B cell (primary cell): Measurements from ENCODE around the gene SLC4A5. TPM values are rescaled to one million over a fixed set of nuclear protein-coding genes. Genes with fewer than 3 reads are reported as not detected.

Source experiments
- ATAC-seq: fragments of 200-7000 bp; cut with Tn5 transposase; one replicate; pipeline ENCODE4 v1.10.0; 2021; ENCODE audit warnings: low read depth, mild to moderate bottlenecking, moderate number of reproducible peaks, moderate library complexity
- CTCF ChIA-PET: fragments of 350-600 bp; sonication (Branson Sonifier 250); formaldehyde crosslinking; loops from one replicate; lab custom pipeline; 2021; ENCODE audit warnings: antibody characterized with exemption, inconsistent platforms; lab: Charles Lee
- POLR2A ChIA-PET: fragments of 350-600 bp; sonication (Branson Sonifier 250); formaldehyde crosslinking; loops from one replicate; lab custom pipeline; 2021; ENCODE audit warnings: antibody characterized with exemption; lab: Charles Lee
- DNase-seq: peaks from one replicate; pipeline ENCODE4 v3.0.0; 2013
- H2AFZ ChIP-seq: 2 replicates; pipeline ENCODE4 v1.6.1; 2012; ENCODE audit warnings: mild to moderate bottlenecking, low read depth, low read length; ENCODE audit not compliant: insufficient read depth, poor library complexity, severe bottlenecking
- H3K27ac ChIP-seq, 2 donors: 1 replicate in 1 of 2; 2 replicates in 1 of 2; pipeline ENCODE4 v1.5.1; 2012 to 2013; ENCODE audit warnings: low read length in 2 of 2, mild to moderate bottlenecking in 2 of 2, moderate library complexity in 1 of 2
- H3K27me3 ChIP-seq, 4 experiments: fragments of 200-600 bp in 1 of 4; sonication (generic) in 1 of 4; replicated peaks in 1 of 4; 1 replicate in 2 of 4; 2 replicates in 2 of 4; pipeline versions ENCODE4 v1.6.1 to v1.7.0; 2013 to 2016; ENCODE audit warnings: low read length in 3 of 4, mild to moderate bottlenecking in 2 of 4, mixed read lengths in 1 of 4, moderate library complexity in 1 of 4; ENCODE audit not compliant: insufficient read depth in 4 of 4, control insufficient read depth in 3 of 4; ENCODE audit errors: control extremely low read depth in 1 of 4
- H3K36me3 ChIP-seq, 2 experiments: replicated peaks in 1 of 2; 1 replicate in 1 of 2; 2 replicates in 1 of 2; pipeline versions ENCODE4 v1.6.1 to v1.7.1; 2013; ENCODE audit warnings: low read length in 1 of 2; ENCODE audit not compliant: insufficient read depth in 2 of 2, control insufficient read depth in 1 of 2; ENCODE audit errors: control extremely low read depth in 1 of 2, extremely low read depth in 1 of 2
- H3K4me1 ChIP-seq, 2 donors: fragments of 200-600 bp in 1 of 2; sonication (generic) in 1 of 2; 1 replicate in 1 of 2; 2 replicates in 1 of 2; pipeline versions ENCODE4 v1.5.1 to v1.6.1; 2013 to 2017; ENCODE audit warnings: low read length in 2 of 2; ENCODE audit not compliant: control insufficient read depth in 2 of 2, insufficient read depth in 2 of 2
- H3K4me2 ChIP-seq: replicated peaks from 2 replicates; pipeline ENCODE3; 2012; ENCODE audit warnings: mild to moderate bottlenecking, low read depth, low read length; ENCODE audit not compliant: poor library complexity, severe bottlenecking
- H3K4me3 ChIP-seq, 5 experiments: fragments of 200-600 bp in 1 of 5; sonication (generic) in 1 of 5; 1 replicate in 3 of 5; 2 replicates in 2 of 5; pipeline versions ENCODE4 v1.5.1 to v1.7.0; 2011 to 2016; ENCODE audit warnings: low read length in 4 of 5, mild to moderate bottlenecking in 4 of 5, low read depth in 2 of 5, control low read depth in 1 of 5, moderate library complexity in 1 of 5; ENCODE audit not compliant: insufficient read depth in 1 of 5; ENCODE audit errors: control extremely low read depth in 1 of 5, extremely low read depth in 1 of 5
- H3K79me2 ChIP-seq: fragments of 200-600 bp; sonication (generic); one replicate; pipeline ENCODE4 v1.6.0; 2016; ENCODE audit warnings: low read length; ENCODE audit not compliant: control insufficient read depth, insufficient read depth
- H3K9ac ChIP-seq: fragments of 200-600 bp; sonication (generic); 2 replicates; pipeline ENCODE4 v1.6.1; 2017; ENCODE audit warnings: mild to moderate bottlenecking, low read length, moderate library complexity
- H3K9me3 ChIP-seq, 3 donors: one replicate each; pipeline versions ENCODE4 v1.6.1 to v1.7.1; 2013; ENCODE audit warnings: low read length in 2 of 3; ENCODE audit not compliant: control insufficient read depth in 2 of 3, insufficient read depth in 1 of 3; ENCODE audit errors: control extremely low read depth in 1 of 3
- H4K20me1 ChIP-seq: 2 replicates; pipeline ENCODE4 v1.6.0; 2012; ENCODE audit warnings: mild to moderate bottlenecking, low read length; ENCODE audit not compliant: insufficient read depth, control insufficient read depth, poor library complexity, severe bottlenecking
- H3K27ac Mint-ChIP-seq: one replicate; pipeline ENCODE4 v1.8.0; 2021; ENCODE audit warnings: mixed read lengths
- H3K27me3 Mint-ChIP-seq: one replicate; pipeline ENCODE4 v1.8.0; 2021; ENCODE audit warnings: mixed read lengths
- H3K4me1 Mint-ChIP-seq: one replicate; pipeline ENCODE4 v1.8.0; 2021; ENCODE audit warnings: mixed read lengths
- H3K4me3 Mint-ChIP-seq: one replicate; pipeline ENCODE4 v1.8.0; 2021; ENCODE audit warnings: mixed read lengths
- H3K9me3 Mint-ChIP-seq: one replicate; pipeline ENCODE4 v1.8.0; 2022; ENCODE audit warnings: mixed read lengths; ENCODE audit not compliant: insufficient read depth
- CTCF ChIP-seq: fragments of 200-600 bp; IDR thresholded peaks from one replicate; pipeline ENCODE4 v1.8.0; 2022; ENCODE audit warnings: antibody characterized with exemption, mild to moderate bottlenecking
- EZH2 ChIP-seq: IDR thresholded peaks from 2 replicates; pipeline ENCODE4 v1.6.1; 2012; ENCODE audit warnings: borderline replicate concordance, low read depth, mild to moderate bottlenecking, moderate library complexity, low read length; ENCODE audit not compliant: insufficient read depth, poor library complexity, severe bottlenecking
- WGBS: methylation state at CpG from one replicate; pipeline ENCODE4 v1.1.5; 2013; ENCODE audit warnings: missing lambda C conversion rate; ENCODE audit not compliant: insufficient coverage; 5-methylcytosine and 5-hydroxymethylcytosine counted together
- intact Hi-C: fragments of 100-400 bp; cut with micrococcal nuclease; formaldehyde crosslinking; loops from one replicate; pipeline ENCODE4 v1.10.0; 2022
- polyA plus RNA-seq: library from polyadenylated mRNA; depleted of rRNA; stranded (reverse); fragments of >200 nt; gene quantifications from 2 replicates; pipeline ENCODE4 v1.2.3, GENCODE V29; 2012
- total RNA-seq, 2 donors: library from RNA; stranded (reverse); fragments of 120-200 nt in 1 of 2; gene quantifications; 1 replicate in 1 of 2; 2 replicates in 1 of 2; pipeline versions ENCODE4 v1.2.3 to v1.2.4, GENCODE V29; 2013 to 2022

SLC4A5 gene
- total and polyA plus RNA-seq, 2 donors (not counting 1 experiment from before 2014, with no cell fraction given): 3.3 to 9.7 TPM

GRCh38 chr2:74333175-74333574 is 10.0 kb downstream of the SLC4A5 start:
- ChIA-PET CTCF (interaction anchor here (0.6 to 7.1 kb wide), 4 partner anchors 8 to 509 kb away, joined by 3 to 191 read pairs (median 56); partner anchors contain the start of gene STAMBP), POLR2A (no interaction called here)
- no peaks in the 10 kb centered on the region for H3K9me3 ChIP-seq
- ATAC-seq (no peak), DNase-seq (no peak)
- H3K9me3 Mint-ChIP-seq: no peaks in the 10 kb centered on the region
- no peak overlapping the region for H3K4me3 Mint-ChIP-seq
- no peaks in the 10 kb centered on the region for H3K27me3 Mint-ChIP-seq
- no peak overlapping the region for H2AFZ ChIP-seq
- H4K20me1 ChIP-seq: no peaks in the 10 kb centered on the region
- no peaks in the 10 kb centered on the region for H3K4me1 ChIP-seq
- H3K9ac ChIP-seq: no peak overlapping the region
- H3K27ac Mint-ChIP-seq: no peak overlapping the region
- intact Hi-C loops: no loop called here
- no CpG with 5 or more reads among the region's 3 CpGs for WGBS
- no peaks in the 10 kb centered on the region for H3K4me1 Mint-ChIP-seq
- H3K36me3 ChIP-seq: peaks cover 0 to 11% of the 10 kb centered on the region in 2 experiments
- H3K79me2 ChIP-seq: no peaks in the 10 kb centered on the region
- no peak overlapping the region for H3K4me2 ChIP-seq
- no peaks in the 10 kb centered on the region for H3K27me3 ChIP-seq
- H3K27ac ChIP-seq: no peak overlapping the region
- TF ChIP-seq CTCF (no peak), EZH2 (no peak)
- no peak overlapping the region for H3K4me3 ChIP-seq

- 100% methylated on average over 2 of the region's 3 CpGs for WGBS
- TF ChIP-seq CTCF: no peak
- no peak for TF ChIP-seq EZH2
These were observed 10.6 kb downstream of the SLC4A5 start for GRCh38 chr2:74332550-74333174.

More at GRCh38 chr2:74332550-74333174, 10.6 kb downstream of the SLC4A5 start:
- H2AFZ ChIP-seq: no peak overlapping the region
- H3K9me3 ChIP-seq: no peaks in the 10 kb centered on the region
- H3K27me3 ChIP-seq: no peaks in the 10 kb centered on the region
- ChIA-PET CTCF (interaction anchor here (0.6 to 7.1 kb wide), 6 partner anchors 8 to 508 kb away, joined by 3 to 191 read pairs (median 24); partner anchors contain the start of gene STAMBP), POLR2A (no interaction called here)
- intact Hi-C loops: no loop called here
- no peaks in the 10 kb centered on the region for H3K4me1 ChIP-seq
- Mint-ChIP-seq H3K9me3 (no peaks in the 10 kb centered on the region), H3K27ac (no peak overlapping the region), H3K4me1 (no peaks in the 10 kb centered on the region), H3K27me3 (no peaks in the 10 kb centered on the region), H3K4me3 (no peak overlapping the region)
- H3K4me3 ChIP-seq: no peak overlapping the region
- peaks cover 0 to 11% of the 10 kb centered on the region in 2 experiments for H3K36me3 ChIP-seq
- no peak overlapping the region for H3K27ac ChIP-seq
- ATAC-seq (no peak), DNase-seq (no peak)
- no peaks in the 10 kb centered on the region for H4K20me1 ChIP-seq
- no peak overlapping the region for H3K4me2 ChIP-seq
- no peak overlapping the region for H3K9ac ChIP-seq
- no peaks in the 10 kb centered on the region for H3K79me2 ChIP-seq
